Motor neuron (in vitro differentiated cells): Measurements from ENCODE around the gene ELAVL4. TPM values are rescaled to one million over a fixed set of nuclear protein-coding genes. Genes with fewer than 3 reads are reported as not detected.

Experiments
- ATAC-seq, 8 experiments: fragments of 200-7000 bp; cut with Tn5 transposase; replicated peaks in 6 of 8; 2 replicates each; pipeline ENCODE4 v1.8.0; 2021; ENCODE audit warnings: mild to moderate bottlenecking in 8 of 8, moderate library complexity in 8 of 8
- H3K27ac ChIP-seq, 2 donors: fragments of 250-450 bp; sonication (Bioruptor Pico); 2 replicates each; pipeline ENCODE4 v1.9.0; 2021; ENCODE audit warnings: antibody characterized with exemption in 2 of 2, mild to moderate bottlenecking in 2 of 2, moderate library complexity in 1 of 2
- H3K4me1 ChIP-seq, 2 donors: fragments of 250-450 bp; sonication (Bioruptor Pico); replicated peaks in 1 of 2; 2 replicates each; pipeline ENCODE4 v1.6.1; 2021; ENCODE audit warnings: antibody characterized with exemption in 2 of 2, mild to moderate bottlenecking in 2 of 2, moderate library complexity in 1 of 2
- H3K4me3 ChIP-seq, 5 donors: fragments of 250-450 bp; sonication (Bioruptor Pico); 2 replicates each; pipeline ENCODE4 v1.9.0; 2021; ENCODE audit warnings: antibody characterized with exemption in 5 of 5, mild to moderate bottlenecking in 5 of 5, moderate library complexity in 4 of 5
- WGBS, 10 experiments: fragments of 450-650 bp; shearing (Covaris generic); methylation state at CpG; one replicate each; pipeline ENCODE4 v1.0.0; 2022; 5-methylcytosine and 5-hydroxymethylcytosine counted together
- in situ Hi-C, 9 experiments: fragments of 400-800 bp; cut with MboI; loops; one replicate each; pipeline ENCODE4 v1.15.0; 2021; ENCODE audit warnings: low sequenced_read_pairs in 9 of 9, low pct_unique_long_range_greater_than_20kb in 2 of 9; ENCODE audit not compliant: unreplicated experiment in 9 of 9
- total RNA-seq, 8 experiments: library from RNA; unstranded; fragments of 300-600 nt; gene quantifications; 2 replicates each; pipeline versions ENCODE4 v1.2.3 to v1.2.4, GENCODE V29; 2022

ELAVL4 gene
- total RNA-seq, 8 experiments from 2014 or later: 0.13 to 281 (median 169) TPM; not detected in 1

GRCh38 chr1:50195205-50195604 is 86.5 kb downstream of the ELAVL4 start:
- no peak overlapping the region for H3K4me3 ChIP-seq
- H3K27ac ChIP-seq: no peak overlapping the region
- in situ Hi-C loops: no loop called here
- no peak for ATAC-seq
- peaks cover 32 to 63% of the 10 kb centered on the region in 2 donors for H3K4me1 ChIP-seq
- 0 to 100% (median 70%) methylated on average over 1 to 2 of the region's 2 CpGs for WGBS, 10 experiments

GRCh38 chr1:50196081-50196480 is 87.4 kb downstream of the ELAVL4 start:
- Histone ChIP-seq H3K27ac (no peak overlapping the region), H3K4me3 (no peak overlapping the region), H3K4me1 (peaks cover 26 to 55% of the 10 kb centered on the region in 2 donors)
- ATAC-seq: no peak
- in situ Hi-C loops: no loop called here
- WGBS, 10 experiments: 29 to 100% (median 95%) methylated on average over 1 of the region's 1 CpG; no CpG with 5 or more reads in 4 of the 10 experiments

- Histone ChIP-seq H3K4me1 (peaks cover 15 to 44% of the 10 kb centered on the region in 2 donors), H3K27ac (no peak overlapping the region), H3K4me3 (no peak overlapping the region)
- no peak for ATAC-seq
- in situ Hi-C loops: no loop called here
- 3 to 68% (median 34%) methylated on average over 2 to 3 of the region's 3 CpGs for WGBS, 10 experiments
Observed at GRCh38 chr1:50197216-50197615, 88.5 kb downstream of the ELAVL4 start.

GRCh38 chr1:50208315-50208714 is 99.6 kb downstream of the ELAVL4 start:
- 0 to 70% (median 55%) methylated on average over 1 to 2 of the region's 2 CpGs; no CpG with 5 or more reads in 2 of the 10 experiments for WGBS, 10 experiments
- H3K27ac ChIP-seq: no peak overlapping the region
- in situ Hi-C loops: no loop called here
- H3K4me1 ChIP-seq: peaks cover 0 to 18% of the 10 kb centered on the region in 2 donors
- peak in 6 of 8 experiments; percentile 40 to 90 (median 54) for ATAC-seq
- H3K4me3 ChIP-seq: no peak overlapping the region

- peak in 1 of 8 experiments; percentile 10 for ATAC-seq
- WGBS, 10 experiments: 11 to 100% (median 80%) methylated on average over 1 of the region's 1 CpG; no CpG with 5 or more reads in 5 of the 10 experiments
- in situ Hi-C loops: no loop called here
- Histone ChIP-seq H3K4me3 (no peak overlapping the region), H3K27ac (no peak overlapping the region), H3K4me1 (peaks cover 0 to 18% of the 10 kb centered on the region in 2 donors)
Observed at GRCh38 chr1:50208756-50209155, 100.0 kb downstream of the ELAVL4 start.

GRCh38 chr1:50209749-50210148 is 101.0 kb downstream of the ELAVL4 start:
- no peak for ATAC-seq
- WGBS, 10 experiments: 17 to 100% (median 63%) methylated on average over 1 of the region's 1 CpG; no CpG with 5 or more reads in 4 of the 10 experiments
- in situ Hi-C loops: no loop called here
- H3K27ac ChIP-seq: no peak overlapping the region
- H3K4me3 ChIP-seq: no peak overlapping the region
- H3K4me1 ChIP-seq: peaks cover 0 to 18% of the 10 kb centered on the region in 2 donors

GRCh38 chr1:50213505-50213904 is 104.8 kb downstream of the ELAVL4 start:
- H3K4me3 ChIP-seq: no peak overlapping the region
- WGBS, 10 experiments: 0 to 75% (median 42%) methylated on average over 1 to 3 of the region's 3 CpGs
- H3K27ac ChIP-seq: no peak overlapping the region
- no peak for ATAC-seq
- peaks cover 0 to 2% of the 10 kb centered on the region in 2 donors for H3K4me1 ChIP-seq
- in situ Hi-C loops: no loop called here

- in situ Hi-C loops: no loop called here
- ATAC-seq: no peak
- H3K27ac ChIP-seq: no peak overlapping the region
- H3K4me3 ChIP-seq: no peak overlapping the region
- WGBS, 10 experiments: 0 to 93% (median 89%) methylated on average over 3 to 6 of the region's 8 CpGs; no CpG with 5 or more reads in 5 of the 10 experiments
- no peaks in the 10 kb centered on the region for H3K4me1 ChIP-seq
Observed at GRCh38 chr1:50214717-50215116, 106.0 kb downstream of the ELAVL4 start.

- H3K4me3 ChIP-seq: no peak overlapping the region
- in situ Hi-C loops: no loop called here
- ATAC-seq: peak in 2 of 8 experiments; percentile 28 to 69
- H3K27ac ChIP-seq: no peak overlapping the region
- H3K4me1 ChIP-seq: no peaks in the 10 kb centered on the region
- 10 to 90% (median 73%) methylated on average over 2 to 7 of the region's 7 CpGs; no CpG with 5 or more reads in 1 of the 10 experiments for WGBS, 10 experiments
Observed at GRCh38 chr1:50218344-50219120, 109.8 kb downstream of the ELAVL4 start.

GRCh38 chr1:50228871-50229384 is 120.2 kb downstream of the ELAVL4 start:
- H3K4me1 ChIP-seq: peaks cover 4 to 11% of the 10 kb centered on the region in 2 donors
- H3K27ac ChIP-seq: no peak overlapping the region
- in situ Hi-C loops: no loop called here
- no peak for ATAC-seq
- H3K4me3 ChIP-seq: no peak overlapping the region
- 0 to 100% (median 75%) methylated on average over 1 to 4 of the region's 4 CpGs; no CpG with 5 or more reads in 2 of the 10 experiments for WGBS, 10 experiments

GRCh38 chr1:50231209-50231608 is 122.5 kb downstream of the ELAVL4 start:
- peak in 5 of 8 experiments; percentile 41 to 78 (median 60) for ATAC-seq
- WGBS, 10 experiments: 2 to 67% (median 32%) methylated on average over 2 to 5 of the region's 5 CpGs; no CpG with 5 or more reads in 2 of the 10 experiments
- in situ Hi-C loops: no loop called here
- H3K27ac ChIP-seq: no peak overlapping the region
- no peak overlapping the region for H3K4me3 ChIP-seq
- peaks cover 4 to 11% of the 10 kb centered on the region in 2 donors for H3K4me1 ChIP-seq

- in situ Hi-C loops: no loop called here
- WGBS, 10 experiments: 0 to 85% (median 52%) methylated on average over 1 to 3 of the region's 3 CpGs; no CpG with 5 or more reads in 2 of the 10 experiments
- Histone ChIP-seq H3K4me3 (no peak overlapping the region), H3K4me1 (peaks cover 4 to 11% of the 10 kb centered on the region in 2 donors), H3K27ac (no peak overlapping the region)
- no peak for ATAC-seq
Observed at GRCh38 chr1:50232336-50232735, 123.6 kb downstream of the ELAVL4 start.

- ATAC-seq: no peak
- Histone ChIP-seq H3K4me3 (no peak overlapping the region), H3K27ac (no peak overlapping the region), H3K4me1 (no peaks in the 10 kb centered on the region)
- in situ Hi-C loops: no loop called here
- 0 to 89% (median 57%) methylated on average over 1 to 3 of the region's 3 CpGs; no CpG with 5 or more reads in 1 of the 10 experiments for WGBS, 10 experiments
Observed at GRCh38 chr1:50236656-50237055, 127.9 kb downstream of the ELAVL4 start.
